Measurements from ENCODE around the gene CAMK2D. TPM values are rescaled to one million over a fixed set of nuclear protein-coding genes. Genes with fewer than 3 reads are reported as not detected.

The CAMK2D gene
- total RNA-seq, 4 donors from 2014 or later = 57.3 to 78.4 (median 61.8) TPM

DNA sequence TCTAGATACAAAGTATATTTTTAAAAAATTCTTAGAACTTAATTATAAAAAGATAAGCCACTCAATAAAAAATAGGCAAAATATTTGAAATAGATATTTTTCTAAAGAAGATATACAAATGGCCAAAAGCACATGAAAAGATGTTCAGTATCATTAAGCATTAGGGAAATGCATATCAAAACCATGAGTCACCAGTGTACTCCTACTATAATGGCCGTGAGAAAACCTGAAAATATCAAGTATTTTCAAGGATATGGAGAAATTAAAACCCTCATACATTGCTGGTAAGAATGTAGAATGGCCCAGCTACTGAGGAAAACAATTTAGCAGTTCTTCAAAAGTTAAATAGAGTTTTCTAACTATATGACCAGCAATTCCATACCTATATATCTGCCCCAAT, 337.9 kb downstream of the CAMK2D start:
- TF ChIP-seq POLR2A (IDR thresholded peaks at IDR 0.05) = no peak
- Histone ChIP-seq H3K27me3 (no peaks in the 10 kb centered on the region), H3K27ac (no peak overlapping the region), H3K36me3 (no peaks in the 10 kb centered on the region), H3K4me3 (replicated peaks in 1 of 3) (no peak overlapping the region), H3K4me1 (no peaks in the 10 kb centered on the region), H3K9me3 (no peaks in the 10 kb centered on the region)
- intact Hi-C loops (cut with DNase I) = no loop called here
- 85 to 86% methylated on average over 1 of the region's 1 CpG for WGBS, 2 donors
- no peak for DNase-seq

DNA sequence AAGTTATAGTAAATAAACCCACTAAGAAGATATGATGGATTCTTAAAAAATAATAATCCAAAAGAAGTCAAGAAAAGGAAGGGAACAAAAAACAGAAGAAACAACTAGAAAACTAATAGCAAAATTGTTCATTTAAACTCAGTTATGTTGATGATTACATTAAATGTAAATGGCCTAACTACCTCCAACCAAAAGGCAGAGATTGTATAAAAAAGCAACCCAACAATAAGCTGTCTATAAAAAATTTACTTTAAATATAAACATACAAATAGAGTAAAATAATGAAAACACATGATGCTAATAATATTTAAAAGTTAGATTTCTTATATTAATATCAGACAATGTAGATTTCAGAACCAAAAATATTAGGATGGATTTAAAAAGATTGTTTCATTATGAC, 340.6 kb downstream of the CAMK2D start:
- no peaks in the 10 kb centered on the region for H3K36me3 ChIP-seq
- no peak overlapping the region for H3K27ac ChIP-seq
- intact Hi-C loops (cut with DNase I) = no loop called here
- TF ChIP-seq, protein P1, sequence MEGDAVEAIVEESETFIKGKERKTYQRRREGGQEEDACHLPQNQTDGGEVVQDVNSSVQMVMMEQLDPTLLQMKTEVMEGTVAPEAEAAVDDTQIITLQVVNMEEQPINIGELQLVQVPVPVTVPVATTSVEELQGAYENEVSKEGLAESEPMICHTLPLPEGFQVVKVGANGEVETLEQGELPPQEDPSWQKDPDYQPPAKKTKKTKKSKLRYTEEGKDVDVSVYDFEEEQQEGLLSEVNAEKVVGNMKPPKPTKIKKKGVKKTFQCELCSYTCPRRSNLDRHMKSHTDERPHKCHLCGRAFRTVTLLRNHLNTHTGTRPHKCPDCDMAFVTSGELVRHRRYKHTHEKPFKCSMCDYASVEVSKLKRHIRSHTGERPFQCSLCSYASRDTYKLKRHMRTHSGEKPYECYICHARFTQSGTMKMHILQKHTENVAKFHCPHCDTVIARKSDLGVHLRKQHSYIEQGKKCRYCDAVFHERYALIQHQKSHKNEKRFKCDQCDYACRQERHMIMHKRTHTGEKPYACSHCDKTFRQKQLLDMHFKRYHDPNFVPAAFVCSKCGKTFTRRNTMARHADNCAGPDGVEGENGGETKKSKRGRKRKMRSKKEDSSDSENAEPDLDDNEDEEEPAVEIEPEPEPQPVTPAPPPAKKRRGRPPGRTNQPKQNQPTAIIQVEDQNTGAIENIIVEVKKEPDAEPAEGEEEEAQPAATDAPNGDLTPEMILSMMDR (IDR thresholded peaks at IDR 0.05) = no peak
- no peak for TF ChIP-seq POLR2A (IDR thresholded peaks at IDR 0.05)
- H3K9me3 ChIP-seq = no peaks in the 10 kb centered on the region
- H3K27me3 ChIP-seq = no peaks in the 10 kb centered on the region
- no peaks in the 10 kb centered on the region for H3K4me1 ChIP-seq
- DNase-seq = no peak
- no peak overlapping the region for H3K4me3 ChIP-seq (replicated peaks in 1 of 3)

DNA sequence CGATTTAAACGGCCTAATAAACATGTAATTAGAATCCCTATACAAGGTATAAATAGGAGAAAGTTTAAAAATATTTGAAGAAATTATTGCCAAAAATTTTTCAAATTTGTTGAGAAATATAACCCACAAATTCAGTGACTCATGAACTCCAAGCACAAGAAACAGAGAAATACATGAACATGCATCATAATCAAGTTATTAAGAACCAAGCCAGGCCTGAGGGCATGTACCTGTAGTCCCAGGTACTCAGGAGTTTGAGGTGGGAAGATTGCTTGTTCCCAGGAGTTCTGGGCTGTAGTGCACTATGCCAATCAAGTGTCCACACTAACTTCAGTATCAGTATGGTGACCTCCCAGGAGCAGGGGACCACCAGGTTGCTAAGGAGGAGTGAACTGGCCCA, 341.9 kb downstream of the CAMK2D start:
- Histone ChIP-seq H3K27ac (no peak overlapping the region), H3K9me3 (no peaks in the 10 kb centered on the region), H3K36me3 (no peaks in the 10 kb centered on the region), H3K27me3 (no peaks in the 10 kb centered on the region), H3K4me1 (no peaks in the 10 kb centered on the region), H3K4me3 (replicated peaks in 1 of 3) (no peak overlapping the region)
- no peak for DNase-seq
- TF ChIP-seq POLR2A (IDR thresholded peaks at IDR 0.05) = no peak
- TF ChIP-seq, protein P1 (IDR thresholded peaks at IDR 0.05) = no peak
- intact Hi-C loops (cut with DNase I) = no loop called here
- 92 to 97% methylated on average over 2 of the region's 2 CpGs for WGBS, 2 donors

DNA sequence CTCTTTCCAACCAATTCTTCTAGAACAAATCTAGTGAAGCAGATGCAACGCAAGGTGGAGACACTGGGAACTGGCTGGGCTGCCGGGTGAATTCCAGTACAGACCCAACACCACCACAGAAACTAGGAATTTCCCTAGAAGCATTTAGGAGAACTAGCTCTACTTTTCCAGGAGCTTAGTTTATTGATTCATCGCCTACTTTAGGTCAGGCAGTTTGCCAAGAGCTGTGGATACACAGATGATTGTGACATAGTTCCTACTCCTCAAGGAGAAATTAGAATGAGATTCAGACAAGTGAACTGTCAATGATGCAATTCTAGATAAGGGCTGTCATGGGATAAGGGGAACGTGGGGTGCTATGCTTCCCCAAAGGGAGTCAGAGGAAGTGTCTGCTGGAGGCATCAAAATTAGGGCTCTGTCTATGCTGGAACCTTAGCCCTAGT, 350.0 kb downstream of the CAMK2D start:
- Histone ChIP-seq H3K9me3 (no peaks in the 10 kb centered on the region), H3K4me1 (peaks cover 0 to 3% of the 10 kb centered on the region in 2 donors), H3K27ac (no peak overlapping the region), H3K36me3 (no peaks in the 10 kb centered on the region), H3K4me3 (replicated peaks in 1 of 3) (no peak overlapping the region), H3K27me3 (no peaks in the 10 kb centered on the region)
- intact Hi-C loops (cut with DNase I) = no loop called here
- no peak for TF ChIP-seq POLR2A (IDR thresholded peaks at IDR 0.05)
- TF ChIP-seq, protein P1 (IDR thresholded peaks at IDR 0.05) = no peak
- 29 to 53% methylated on average over 4 of the region's 4 CpGs for WGBS, 2 donors
- peak in 1 of 2 donors; percentile 14 for DNase-seq

DNA sequence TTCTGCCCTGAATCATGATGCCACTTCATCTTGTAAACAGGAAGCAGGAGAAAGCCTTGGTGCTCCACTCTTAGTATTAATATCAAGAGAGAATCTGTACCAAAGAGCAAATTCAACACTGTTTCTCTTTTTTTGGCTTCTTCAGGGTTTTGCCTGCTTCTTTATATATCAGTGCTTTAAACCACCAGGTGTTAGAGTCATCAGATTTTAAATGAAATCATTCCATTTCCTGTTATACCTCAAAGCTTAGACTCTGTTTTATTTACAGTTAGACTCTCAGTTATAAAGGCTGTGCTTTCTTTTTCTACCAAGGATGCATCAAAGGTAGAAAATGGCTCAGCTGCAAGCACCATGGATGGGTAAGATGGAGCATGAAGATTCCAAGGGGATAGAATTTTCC, 350.9 kb downstream of the CAMK2D start:
- Histone ChIP-seq H3K4me3 (replicated peaks in 1 of 3) (no peak overlapping the region), H3K27me3 (no peaks in the 10 kb centered on the region), H3K4me1 (peaks cover 0 to 3% of the 10 kb centered on the region in 2 donors), H3K27ac (no peak overlapping the region), H3K36me3 (no peaks in the 10 kb centered on the region), H3K9me3 (no peaks in the 10 kb centered on the region)
- TF ChIP-seq, protein P1 (IDR thresholded peaks at IDR 0.05) = no peak
- TF ChIP-seq POLR2A (IDR thresholded peaks at IDR 0.05) = no peak
- intact Hi-C loops (cut with DNase I) = no loop called here
- no peak for DNase-seq

DNA sequence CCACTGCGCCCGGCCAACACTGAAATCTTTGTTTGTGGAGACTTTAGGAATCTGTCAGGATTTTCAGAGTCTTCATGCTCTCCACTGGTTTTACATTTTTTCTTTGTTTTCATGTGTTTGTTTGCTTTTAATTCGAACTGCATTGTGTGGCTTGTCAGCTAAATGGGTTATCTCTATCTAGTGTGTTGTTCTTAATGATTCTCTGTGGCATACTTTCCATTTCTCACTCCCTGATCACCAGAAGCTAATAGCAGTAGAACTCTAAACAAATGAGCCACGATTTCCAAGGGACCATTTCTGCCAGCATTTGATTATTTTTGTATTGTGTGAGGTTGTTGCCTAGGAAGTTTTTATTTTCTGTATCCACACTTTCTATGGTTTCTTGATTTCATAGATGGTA, 352.4 kb downstream of the CAMK2D start:
- WGBS, 2 donors = 59 to 63% methylated on average over 4 of the region's 4 CpGs
- intact Hi-C loops (cut with DNase I) = loop anchor here (10.0 kb wide), 1 partner anchor 126 kb away; no protein-coding TSS in a partner anchor
- DNase-seq = no peak

More for the DNA sequence above, 352.4 kb downstream of the CAMK2D start:
- Histone ChIP-seq H3K4me3 (replicated peaks in 1 of 3) (no peak overlapping the region), H3K4me1 (peaks cover 0 to 3% of the 10 kb centered on the region in 2 donors), H3K36me3 (no peaks in the 10 kb centered on the region), H3K27me3 (no peaks in the 10 kb centered on the region), H3K27ac (no peak overlapping the region), H3K9me3 (no peaks in the 10 kb centered on the region)
- no peak for TF ChIP-seq POLR2A (IDR thresholded peaks at IDR 0.05)
- TF ChIP-seq, protein P1 (IDR thresholded peaks at IDR 0.05) = no peak

All from thyroid gland (tissue), 4 donors.